K562 (cell line): ENCODE measurements around the gene SSU72. TPM values are rescaled to one million over a fixed set of nuclear protein-coding genes. Genes with fewer than 3 reads are reported as not detected.
A peak's percentile ranks its signal among the peaks of the same experiment; 100 is the strongest.

Source experiments
- AFF1 ChIP-seq, 2 experiments: fragments of 450-650 bp; IDR thresholded peaks; 2 replicates each; pipeline ENCODE4 v1.6.1; 2018; ENCODE audit warnings: mild to moderate bottlenecking in 2 of 2, low read depth in 1 of 2; ENCODE audit not compliant: partially characterized antibody in 2 of 2
- E2F5 ChIP-seq: sonication (generic); formaldehyde crosslinking; IDR thresholded peaks from 2 replicates; pipeline ENCODE4 v1.8.0; 2022; ENCODE audit warnings: mild to moderate bottlenecking, missing genetic modification reagents
- EP300 ChIP-seq: IDR thresholded peaks from 2 replicates; pipeline ENCODE4 v1.6.1; 2012; ENCODE audit warnings: low read length, improper control_type of control experiment
- ETV6 ChIP-seq, 3 experiments: fragments of 150-350 bp in 1 of 3; sonication (generic) in 1 of 3; formaldehyde crosslinking in 1 of 3; IDR thresholded peaks; 2 replicates each; pipeline versions ENCODE4 v1.6.1 to v1.8.0; 2014 to 2022; ENCODE audit warnings: borderline replicate concordance in 2 of 3, low read depth in 2 of 3, antibody characterized with exemption in 1 of 3, low read length in 1 of 3, mild to moderate bottlenecking in 1 of 3, missing genetic modification reagents in 1 of 3
- GABPB1 ChIP-seq: sonication (generic); formaldehyde crosslinking; IDR thresholded peaks from 2 replicates; pipeline ENCODE4 v1.8.0; 2022; ENCODE audit warnings: mild to moderate bottlenecking, missing genetic modification reagents
- JUN ChIP-seq, 2 experiments: sonication (generic) in 1 of 2; formaldehyde crosslinking in 1 of 2; IDR thresholded peaks; 2 replicates each; pipeline versions ENCODE4 v1.6.1 to v1.8.0; 2012 to 2022; ENCODE audit warnings: borderline replicate concordance in 2 of 2, mild to moderate bottlenecking in 2 of 2, improper control_type of control experiment in 1 of 2, low read depth in 1 of 2, low read length in 1 of 2, missing genetic modification reagents in 1 of 2
- JUNB ChIP-seq: fragments of 450-650 bp; formaldehyde crosslinking; conservative IDR thresholded peaks from 2 replicates; pipeline ENCODE4 v1.4.0; 2020; ENCODE audit warnings: mild to moderate bottlenecking
- L3MBTL2 ChIP-seq: fragments of 450-650 bp; IDR thresholded peaks from 2 replicates; pipeline ENCODE4 v1.6.1; 2016; ENCODE audit warnings: mild to moderate bottlenecking, moderate library complexity
- NONO ChIP-seq, 2 experiments: fragments of 200-400 bp in 1 of 2; fragments of 450-650 bp in 1 of 2; formaldehyde crosslinking in 1 of 2; IDR thresholded peaks; 2 replicates each; pipeline ENCODE4 v1.6.1; 2017; ENCODE audit warnings: low read depth in 2 of 2, mild to moderate bottlenecking in 2 of 2, moderate library complexity in 2 of 2, low read length in 1 of 2
- NR1H2 ChIP-seq: sonication (generic); formaldehyde crosslinking; IDR thresholded peaks from 2 replicates; pipeline ENCODE4 v1.4.0; 2020; ENCODE audit warnings: mild to moderate bottlenecking, missing genetic modification reagents
- TAF7 ChIP-seq: fragments of 450-650 bp; IDR thresholded peaks from 2 replicates; pipeline ENCODE4 v1.6.1; 2016; ENCODE audit warnings: missing genetic modification characterization, missing compliant biosample characterization
- TCF7 ChIP-seq: sonication (generic); IDR thresholded peaks from 2 replicates; pipeline ENCODE4 v1.6.1; 2016; ENCODE audit warnings: antibody characterized with exemption, borderline replicate concordance
- ZC3H4 ChIP-seq: sonication (generic); formaldehyde crosslinking; IDR thresholded peaks from 2 replicates; pipeline ENCODE4 v1.9.0; 2021; ENCODE audit warnings: missing genetic modification reagents, borderline replicate concordance
- ZFP36 ChIP-seq: fragments of 150-350 bp; IDR thresholded peaks from 2 replicates; pipeline ENCODE4 v1.6.1; 2018; ENCODE audit warnings: low read length, low read depth; ENCODE audit not compliant: partially characterized antibody
- ZNF79 ChIP-seq: fragments of 250-450 bp; sonication (Bioruptor Pico); IDR thresholded peaks from 2 replicates; pipeline ENCODE4 v1.4.0; 2020; ENCODE audit warnings: low read depth, mild to moderate bottlenecking, moderate library complexity
- polyA plus RNA-seq, 8 experiments: library from polyadenylated mRNA; depleted of rRNA in 4 of 8; stranded (reverse) in 5 of 8; unstranded in 3 of 8; fragments of >200 nt; fragmentation: Nextera tagmentation in 2 of 8; fragmentation: Illumina TruSeq in 1 of 8; extraction: Ambion mirVana in 2 of 8; extraction: Trizol in 1 of 8; gene quantifications; 2 replicates each; pipeline versions ENCODE4 v1.2.1 to v1.2.3, GENCODE V29; 2011 to 2014; ENCODE audit warnings: inconsistent platforms in 1 of 8, missing spikeins in 1 of 8
- total RNA-seq, 7 experiments: library from RNA; depleted of rRNA in 6 of 7; stranded (reverse); fragments of >200 nt in 6 of 7; fragmentation: Illumina TruSeq in 2 of 7; extraction: Trizol in 2 of 7; gene quantifications; 2 replicates each; pipeline versions ENCODE4 v1.2.1 to v1.2.3, GENCODE V29; 2011 to 2021; ENCODE audit warnings: low replicate concordance in 1 of 7
- TF ChIP-seq, protein P1 (sequence below): fragments of 200-800 bp; sonication (Bioruptor generic); IDR thresholded peaks from 2 replicates; pipeline ENCODE4 v1.6.1; 2017; ENCODE audit warnings: missing genetic modification characterization, missing compliant biosample characterization
- TF ChIP-seq, protein P2 (sequence below): sonication (generic); formaldehyde crosslinking; IDR thresholded peaks from 2 replicates; pipeline ENCODE4 v1.8.0; 2022; ENCODE audit warnings: mild to moderate bottlenecking, missing genetic modification reagents

SSU72 gene
- total and polyA plus RNA-seq, 9 of the 15 experiments (the other 6 are each of a cell fraction or from before 2014, with no cell fraction given): 70.8 to 201 (median 94.6) TPM

DNA sequence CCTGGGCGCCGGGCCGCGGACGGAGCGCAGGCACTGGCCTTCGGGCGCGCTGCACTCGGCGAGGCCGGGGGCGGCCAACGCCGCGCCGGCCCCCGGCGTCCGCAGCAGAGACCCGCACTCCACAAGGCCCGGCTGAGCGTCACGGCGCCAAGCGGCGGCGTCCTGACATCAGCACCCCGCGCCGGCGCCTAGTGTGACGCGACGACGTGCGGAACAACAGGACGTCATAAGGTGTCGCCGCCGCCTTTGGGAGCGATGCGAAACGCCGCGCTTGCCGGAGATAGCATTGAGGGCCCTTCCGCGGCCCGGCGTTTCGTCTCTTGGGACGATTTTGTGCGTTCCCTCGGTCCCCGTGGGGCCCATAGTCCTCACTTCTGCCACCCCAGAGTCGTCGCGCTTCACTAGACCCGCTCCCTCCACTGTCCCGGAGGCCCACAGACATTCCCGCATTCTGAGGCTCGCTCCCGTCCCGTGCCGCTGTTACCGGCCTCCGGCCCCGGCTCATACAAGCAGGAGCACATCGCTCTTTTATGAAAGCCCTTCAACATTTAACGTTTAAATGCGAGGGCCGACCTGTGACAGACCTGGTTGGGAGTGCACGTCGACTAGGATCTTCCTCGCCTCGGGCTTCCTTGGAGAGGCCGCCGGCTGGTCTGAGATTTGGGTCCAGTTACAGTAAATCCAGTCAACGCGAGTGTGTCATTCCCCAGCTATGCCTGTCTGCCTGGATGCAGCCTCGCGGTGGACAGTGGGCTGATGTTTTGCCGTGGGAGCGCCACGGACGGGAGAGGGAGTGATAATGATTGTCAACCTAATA, at the start of gene SSU72 (continued):
- TF ChIP-seq E2F5: no peak
- TF ChIP-seq ZFP36: no peak
- TF ChIP-seq TAF7 (tag): peak; percentile 87
- peak; percentile 95 for TF ChIP-seq ZC3H4 (CRISPR knock-in tag)
- peak in 1 of 2 experiments; percentile 95 for TF ChIP-seq NONO (IDR thresholded peaks at IDR 0.05; ENCODE audit: low read depth in 2 of 2, low read length in 1 of 2)
- TF ChIP-seq, protein P1, sequence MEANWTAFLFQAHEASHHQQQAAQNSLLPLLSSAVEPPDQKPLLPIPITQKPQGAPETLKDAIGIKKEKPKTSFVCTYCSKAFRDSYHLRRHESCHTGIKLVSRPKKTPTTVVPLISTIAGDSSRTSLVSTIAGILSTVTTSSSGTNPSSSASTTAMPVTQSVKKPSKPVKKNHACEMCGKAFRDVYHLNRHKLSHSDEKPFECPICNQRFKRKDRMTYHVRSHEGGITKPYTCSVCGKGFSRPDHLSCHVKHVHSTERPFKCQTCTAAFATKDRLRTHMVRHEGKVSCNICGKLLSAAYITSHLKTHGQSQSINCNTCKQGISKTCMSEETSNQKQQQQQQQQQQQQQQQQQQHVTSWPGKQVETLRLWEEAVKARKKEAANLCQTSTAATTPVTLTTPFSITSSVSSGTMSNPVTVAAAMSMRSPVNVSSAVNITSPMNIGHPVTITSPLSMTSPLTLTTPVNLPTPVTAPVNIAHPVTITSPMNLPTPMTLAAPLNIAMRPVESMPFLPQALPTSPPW (CRISPR knock-in tag): peak; percentile 25
- TF ChIP-seq JUN (IDR thresholded peaks at IDR 0.05; ENCODE audit: borderline replicate concordance, low read depth, low read length): peak; percentile 59; the same call in 1 of the 2 replicates
- TF ChIP-seq JUN (CRISPR knock-in tag; IDR thresholded peaks at IDR 0.05; ENCODE audit: borderline replicate concordance): no peak; the same call in none of the 2 replicates
- peak; percentile 59 for TF ChIP-seq EP300
- TF ChIP-seq AFF1 (IDR thresholded peaks at IDR 0.05; ENCODE audit: low read depth in 1 of 2, partially characterized antibody in 2 of 2): peak in 1 of 2 experiments; percentile 67
- no peak for TF ChIP-seq JUNB (CRISPR knock-in tag)
- peak; percentile 27 for TF ChIP-seq L3MBTL2
- 0 out of 2 replicates have a peak, but pooled peaks have one; percentile 38 for TF ChIP-seq ZNF79 (CRISPR knock-in tag)
- TF ChIP-seq, protein P2, sequence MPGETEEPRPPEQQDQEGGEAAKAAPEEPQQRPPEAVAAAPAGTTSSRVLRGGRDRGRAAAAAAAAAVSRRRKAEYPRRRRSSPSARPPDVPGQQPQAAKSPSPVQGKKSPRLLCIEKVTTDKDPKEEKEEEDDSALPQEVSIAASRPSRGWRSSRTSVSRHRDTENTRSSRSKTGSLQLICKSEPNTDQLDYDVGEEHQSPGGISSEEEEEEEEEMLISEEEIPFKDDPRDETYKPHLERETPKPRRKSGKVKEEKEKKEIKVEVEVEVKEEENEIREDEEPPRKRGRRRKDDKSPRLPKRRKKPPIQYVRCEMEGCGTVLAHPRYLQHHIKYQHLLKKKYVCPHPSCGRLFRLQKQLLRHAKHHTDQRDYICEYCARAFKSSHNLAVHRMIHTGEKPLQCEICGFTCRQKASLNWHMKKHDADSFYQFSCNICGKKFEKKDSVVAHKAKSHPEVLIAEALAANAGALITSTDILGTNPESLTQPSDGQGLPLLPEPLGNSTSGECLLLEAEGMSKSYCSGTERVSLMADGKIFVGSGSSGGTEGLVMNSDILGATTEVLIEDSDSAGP (CRISPR knock-in tag): 0 out of 2 replicates have a peak, but pooled peaks have one; percentile 25
- peak; percentile 96; the same call in 1 of the 2 replicates for TF ChIP-seq NR1H2
- TF ChIP-seq GABPB1 (CRISPR knock-in tag): peak; percentile 83
- TF ChIP-seq ETV6 (IDR thresholded peaks at IDR 0.05; ENCODE audit: borderline replicate concordance in 1 of 2, low read depth in 2 of 2, low read length in 1 of 2): no peak
- TF ChIP-seq ETV6 (CRISPR knock-in tag; IDR thresholded peaks at IDR 0.05; ENCODE audit: borderline replicate concordance): no peak
- peak; percentile 83; the same call in 1 of the 2 replicates for TF ChIP-seq TCF7
